Amniotic epithelial cell (primary cell): ENCODE measurements around the gene TSC22D3.

ENCODE experiments used
- DNase-seq: peaks from one replicate; pipeline ENCODE4 v3.0.0-alpha.2; 2010; ENCODE audit warnings: low read depth

The TSC22D3 gene

GRCh38 chrX:107760304-107761077 is 15.1 kb downstream of the TSC22D3 start:
- DNase-seq, result no peak

- no peak for DNase-seq
These were observed 17.3 kb downstream of the TSC22D3 start for GRCh38 chrX:107758231-107758766.

GRCh38 chrX:107755721-107756120 is 19.9 kb downstream of the TSC22D3 start:
- DNase-seq, result no peak

GRCh38 chrX:107753187-107753586 is 22.4 kb downstream of the TSC22D3 start:
- peak; percentile 58 for DNase-seq

- no peak for DNase-seq
These were observed 22.9 kb downstream of the TSC22D3 start for GRCh38 chrX:107752714-107753113.

GRCh38 chrX:107752043-107752442 is 23.5 kb downstream of the TSC22D3 start:
- no peak for DNase-seq

- DNase-seq, result no peak
These were observed 24.6 kb downstream of the TSC22D3 start for GRCh38 chrX:107750861-107751445.

GRCh38 chrX:107750263-107750662 is 25.3 kb downstream of the TSC22D3 start:
- DNase-seq, result no peak

GRCh38 chrX:107748506-107748905 is 27.1 kb downstream of the TSC22D3 start:
- no peak for DNase-seq

GRCh38 chrX:107747596-107748161 is 27.9 kb downstream of the TSC22D3 start:
- peak; percentile 51 for DNase-seq

GRCh38 chrX:107744868-107745267 is 30.7 kb downstream of the TSC22D3 start:
- no peak for DNase-seq

GRCh38 chrX:107743995-107744394 is 31.6 kb downstream of the TSC22D3 start:
- DNase-seq, result no peak

GRCh38 chrX:107742700-107743191 is 32.8 kb downstream of the TSC22D3 start:
- peak; percentile 16 for DNase-seq

GRCh38 chrX:107741404-107741790 is 34.2 kb downstream of the TSC22D3 start:
- no peak for DNase-seq

- no peak for DNase-seq
These were observed 36.0 kb downstream of the TSC22D3 start for GRCh38 chrX:107739541-107739940.

- DNase-seq, result no peak
These were observed 36.8 kb downstream of the TSC22D3 start for GRCh38 chrX:107738768-107739167.

GRCh38 chrX:107738272-107738671 is 37.3 kb downstream of the TSC22D3 start:
- no peak for DNase-seq

GRCh38 chrX:107736781-107737531 is 38.6 kb downstream of the TSC22D3 start:
- no peak for DNase-seq

- DNase-seq, result no peak
These were observed 40.9 kb downstream of the TSC22D3 start for GRCh38 chrX:107734646-107735045.

GRCh38 chrX:107733686-107734085 is 41.9 kb downstream of the TSC22D3 start:
- DNase-seq, result no peak

- peak; percentile 95 for DNase-seq
These were observed 43.6 kb downstream of the TSC22D3 start for GRCh38 chrX:107731831-107732502.
